Measurements from ENCODE around the gene OSTM1.

GRCh38 chr6:108116546-108117426, 42.2 kb upstream of the OSTM1 start:
- TF ChIP-seq, protein P1, sequence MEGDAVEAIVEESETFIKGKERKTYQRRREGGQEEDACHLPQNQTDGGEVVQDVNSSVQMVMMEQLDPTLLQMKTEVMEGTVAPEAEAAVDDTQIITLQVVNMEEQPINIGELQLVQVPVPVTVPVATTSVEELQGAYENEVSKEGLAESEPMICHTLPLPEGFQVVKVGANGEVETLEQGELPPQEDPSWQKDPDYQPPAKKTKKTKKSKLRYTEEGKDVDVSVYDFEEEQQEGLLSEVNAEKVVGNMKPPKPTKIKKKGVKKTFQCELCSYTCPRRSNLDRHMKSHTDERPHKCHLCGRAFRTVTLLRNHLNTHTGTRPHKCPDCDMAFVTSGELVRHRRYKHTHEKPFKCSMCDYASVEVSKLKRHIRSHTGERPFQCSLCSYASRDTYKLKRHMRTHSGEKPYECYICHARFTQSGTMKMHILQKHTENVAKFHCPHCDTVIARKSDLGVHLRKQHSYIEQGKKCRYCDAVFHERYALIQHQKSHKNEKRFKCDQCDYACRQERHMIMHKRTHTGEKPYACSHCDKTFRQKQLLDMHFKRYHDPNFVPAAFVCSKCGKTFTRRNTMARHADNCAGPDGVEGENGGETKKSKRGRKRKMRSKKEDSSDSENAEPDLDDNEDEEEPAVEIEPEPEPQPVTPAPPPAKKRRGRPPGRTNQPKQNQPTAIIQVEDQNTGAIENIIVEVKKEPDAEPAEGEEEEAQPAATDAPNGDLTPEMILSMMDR (IDR thresholded peaks at IDR 0.05): no peak
- TF ChIP-seq POLR2A (IDR thresholded peaks at IDR 0.05; ENCODE audit: low read depth) (no peak), EP300 (IDR thresholded peaks at IDR 0.05) (no peak), POLR2AphosphoS5 (IDR thresholded peaks at IDR 0.05) (no peak)
